ENCODE results near the gene TENT4A.

DNA sequence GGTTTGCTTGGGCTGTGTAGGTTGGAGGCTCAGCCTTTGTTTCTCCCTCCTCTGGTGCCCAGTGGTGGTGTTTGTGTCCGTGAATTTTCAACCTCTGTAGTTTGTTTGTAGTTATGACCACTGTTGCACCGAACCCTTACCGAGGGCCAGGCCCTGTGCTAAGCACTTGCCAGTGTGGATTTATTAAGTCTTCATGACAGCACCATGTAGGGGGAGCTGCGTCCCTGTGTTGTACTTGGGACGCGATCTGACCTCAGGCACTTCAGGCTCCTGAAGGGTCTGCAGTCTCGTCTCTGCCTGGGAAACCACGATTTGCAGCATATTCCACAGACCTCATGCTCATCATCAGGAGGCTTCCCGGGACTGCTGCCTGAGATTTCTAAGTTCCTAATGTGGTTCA is 12.8 kb downstream of the TENT4A start:
- TF ChIP-seq, protein P1, sequence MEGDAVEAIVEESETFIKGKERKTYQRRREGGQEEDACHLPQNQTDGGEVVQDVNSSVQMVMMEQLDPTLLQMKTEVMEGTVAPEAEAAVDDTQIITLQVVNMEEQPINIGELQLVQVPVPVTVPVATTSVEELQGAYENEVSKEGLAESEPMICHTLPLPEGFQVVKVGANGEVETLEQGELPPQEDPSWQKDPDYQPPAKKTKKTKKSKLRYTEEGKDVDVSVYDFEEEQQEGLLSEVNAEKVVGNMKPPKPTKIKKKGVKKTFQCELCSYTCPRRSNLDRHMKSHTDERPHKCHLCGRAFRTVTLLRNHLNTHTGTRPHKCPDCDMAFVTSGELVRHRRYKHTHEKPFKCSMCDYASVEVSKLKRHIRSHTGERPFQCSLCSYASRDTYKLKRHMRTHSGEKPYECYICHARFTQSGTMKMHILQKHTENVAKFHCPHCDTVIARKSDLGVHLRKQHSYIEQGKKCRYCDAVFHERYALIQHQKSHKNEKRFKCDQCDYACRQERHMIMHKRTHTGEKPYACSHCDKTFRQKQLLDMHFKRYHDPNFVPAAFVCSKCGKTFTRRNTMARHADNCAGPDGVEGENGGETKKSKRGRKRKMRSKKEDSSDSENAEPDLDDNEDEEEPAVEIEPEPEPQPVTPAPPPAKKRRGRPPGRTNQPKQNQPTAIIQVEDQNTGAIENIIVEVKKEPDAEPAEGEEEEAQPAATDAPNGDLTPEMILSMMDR (IDR thresholded peaks at IDR 0.05): no peak
- TF ChIP-seq POLR2A (IDR thresholded peaks at IDR 0.05): no peak
- TF ChIP-seq POLR2AphosphoS5 (IDR thresholded peaks at IDR 0.05): no peak

Measured in stomach (tissue), 4 donors.